ENCODE data around the gene HRK. TPM values are rescaled to one million over a fixed set of nuclear protein-coding genes. Genes with fewer than 3 reads are reported as not detected.

Gene HRK
- total RNA-seq, 2 experiments from 2014 or later: not detected

- H3K9me3 Mint-ChIP-seq: no peaks in the 10 kb centered on the region
These were observed 28.9 kb downstream of the HRK start for GRCh38 chr12:116852303-116852702.

GRCh38 chr12:116849216-116849615, 32.0 kb downstream of the HRK start:
- Mint-ChIP-seq H3K4me3 (no peak overlapping the region), H3K4me1 (peaks cover 3% of the 10 kb centered on the region), H3K27ac (no peak overlapping the region), H3K9me3 (no peaks in the 10 kb centered on the region), H3K27me3 (no peaks in the 10 kb centered on the region), H3K36me3 (peaks cover 6% of the 10 kb centered on the region)
- no peak for ATAC-seq (ENCODE audit: low read depth)
- POLR2A ChIA-PET: no interaction called here
- no peak for DNase-seq

More at GRCh38 chr12:116852303-116852702, 28.9 kb downstream of the HRK start:
- H3K4me1 Mint-ChIP-seq: peaks cover 3% of the 10 kb centered on the region
- no peak overlapping the region for H3K27ac Mint-ChIP-seq
- no peak overlapping the region for H3K4me3 Mint-ChIP-seq
- no peak for ATAC-seq (ENCODE audit: low read depth)
- POLR2A ChIA-PET: no interaction called here
- H3K36me3 Mint-ChIP-seq: peaks cover 6% of the 10 kb centered on the region
- DNase-seq: no peak
- H3K27me3 Mint-ChIP-seq: peaks cover under 1% of the 10 kb centered on the region

DNA sequence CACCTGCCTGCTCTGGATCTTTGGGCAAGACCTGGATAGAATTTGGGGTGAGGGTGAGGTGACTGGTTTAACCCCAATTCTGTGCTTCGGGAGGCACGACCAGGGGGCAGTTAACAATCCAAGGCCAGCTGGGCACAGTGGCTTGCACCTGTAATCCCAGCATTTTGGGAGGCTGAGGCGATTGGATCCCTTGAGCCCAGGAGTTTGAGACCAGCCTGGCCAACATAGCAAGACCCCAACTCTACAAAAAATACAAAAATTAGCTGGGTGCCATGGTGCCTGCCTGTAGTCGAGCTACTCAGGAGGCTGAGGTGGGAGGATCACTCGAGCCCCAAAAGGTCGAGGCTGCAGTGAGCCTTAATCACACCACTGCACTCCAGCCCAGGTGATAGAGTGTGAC, 38.2 kb downstream of the HRK start:
- Mint-ChIP-seq H3K36me3 (peaks cover 6% of the 10 kb centered on the region), H3K4me3 (no peak overlapping the region), H3K9me3 (peaks cover 1% of the 10 kb centered on the region), H3K4me1 (no peaks in the 10 kb centered on the region), H3K27me3 (no peaks in the 10 kb centered on the region), H3K27ac (no peak overlapping the region)
- POLR2A ChIA-PET: no interaction called here
- ATAC-seq (ENCODE audit: low read depth) (no peak), DNase-seq (no peak)

GRCh38 chr12:116839287-116839830, 41.9 kb downstream of the HRK start:
- no peaks in the 10 kb centered on the region for H3K4me1 Mint-ChIP-seq
- H3K4me3 Mint-ChIP-seq: no peak overlapping the region
- no peak for DNase-seq
- no peaks in the 10 kb centered on the region for H3K27me3 Mint-ChIP-seq
- no peak for ATAC-seq (ENCODE audit: low read depth)
- peaks cover 14% of the 10 kb centered on the region for H3K36me3 Mint-ChIP-seq
- H3K27ac Mint-ChIP-seq: no peak overlapping the region
- H3K9me3 Mint-ChIP-seq: peaks cover 1% of the 10 kb centered on the region
- POLR2A ChIA-PET: no interaction called here

DNA sequence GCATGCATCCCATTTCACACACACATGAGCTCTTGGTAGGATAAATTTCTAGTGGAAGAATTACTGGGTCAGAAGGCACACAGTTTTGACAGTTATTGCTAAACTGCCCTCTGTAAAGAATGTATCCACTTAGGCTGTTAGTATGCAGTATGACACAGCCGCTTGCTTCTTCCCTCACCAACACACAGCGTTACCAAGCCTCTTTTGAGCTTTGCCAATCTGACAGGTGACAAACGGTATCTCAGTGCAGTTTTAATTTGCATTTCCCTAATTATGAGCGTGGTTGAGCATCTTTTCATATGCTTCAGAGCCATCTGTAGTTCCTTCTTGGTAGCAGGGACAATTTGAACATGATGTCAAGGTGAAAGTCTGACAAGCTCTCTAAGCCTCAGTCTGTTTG, 42.9 kb downstream of the HRK start:
- Mint-ChIP-seq H3K36me3 (peaks cover 15% of the 10 kb centered on the region), H3K4me3 (no peak overlapping the region), H3K27me3 (no peaks in the 10 kb centered on the region), H3K4me1 (no peaks in the 10 kb centered on the region), H3K9me3 (peaks cover 1% of the 10 kb centered on the region), H3K27ac (no peak overlapping the region)
- ATAC-seq (ENCODE audit: low read depth): no peak
- POLR2A ChIA-PET: no interaction called here
- no peak for DNase-seq

- H3K4me3 Mint-ChIP-seq: no peak overlapping the region
- H3K27ac Mint-ChIP-seq: no peak overlapping the region
- DNase-seq (no peak), ATAC-seq (ENCODE audit: low read depth) (no peak)
- no peaks in the 10 kb centered on the region for H3K27me3 Mint-ChIP-seq
- POLR2A ChIA-PET: no interaction called here
- peaks cover 1% of the 10 kb centered on the region for H3K9me3 Mint-ChIP-seq
- peaks cover 15% of the 10 kb centered on the region for H3K36me3 Mint-ChIP-seq
- no peaks in the 10 kb centered on the region for H3K4me1 Mint-ChIP-seq
These were observed 44.1 kb downstream of the HRK start for GRCh38 chr12:116837097-116837496.

DNA sequence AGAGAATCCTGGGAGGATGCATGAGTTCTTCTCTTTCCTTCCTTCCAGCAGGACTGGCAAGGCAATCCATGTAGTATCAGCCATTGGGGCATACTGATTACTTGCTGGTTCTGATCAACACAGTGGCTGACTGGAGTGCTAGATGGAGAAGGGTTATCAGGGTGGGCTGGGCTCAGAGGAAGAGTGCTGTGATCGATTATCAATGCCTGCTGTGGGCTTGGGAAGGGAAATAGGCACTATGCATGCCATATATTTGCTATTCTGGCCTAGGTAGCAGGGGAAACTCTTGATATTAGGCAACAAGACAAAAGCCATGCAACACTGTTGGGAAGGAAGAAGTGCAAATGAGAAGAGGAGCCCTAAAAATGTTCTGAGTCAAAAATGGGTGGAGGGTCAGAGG, 45.8 kb downstream of the HRK start:
- H3K4me3 Mint-ChIP-seq: no peak overlapping the region
- H3K4me1 Mint-ChIP-seq: no peaks in the 10 kb centered on the region
- peaks cover 15% of the 10 kb centered on the region for H3K36me3 Mint-ChIP-seq
- no peak overlapping the region for H3K27ac Mint-ChIP-seq
- peaks cover 1% of the 10 kb centered on the region for H3K9me3 Mint-ChIP-seq
- POLR2A ChIA-PET: no interaction called here
- ATAC-seq (ENCODE audit: low read depth) (no peak), DNase-seq (no peak)
- H3K27me3 Mint-ChIP-seq: no peaks in the 10 kb centered on the region

DNA sequence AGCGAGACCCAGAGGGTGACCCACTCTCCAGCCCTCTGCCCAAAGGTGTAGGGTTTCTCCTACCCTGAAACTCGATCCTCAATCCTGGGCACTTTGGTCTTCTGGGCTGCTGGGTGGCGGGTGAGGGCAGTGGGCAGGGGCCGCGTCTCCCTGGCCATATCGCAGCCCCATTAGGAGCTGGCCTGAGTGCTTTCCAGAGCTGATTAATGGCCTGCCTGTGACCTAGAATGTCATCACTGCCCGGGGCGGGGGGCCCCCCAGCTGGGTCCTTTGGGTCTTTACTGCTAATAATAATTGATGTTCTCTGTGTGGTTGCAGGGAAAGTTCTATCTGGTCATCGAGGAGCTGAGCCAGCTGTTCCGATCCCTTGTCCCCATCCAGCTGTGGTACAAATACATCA, 47.8 kb downstream of the HRK start:
- Mint-ChIP-seq H3K9me3 (no peaks in the 10 kb centered on the region), H3K27ac (no peak overlapping the region), H3K27me3 (no peaks in the 10 kb centered on the region), H3K4me1 (no peaks in the 10 kb centered on the region), H3K36me3 (peaks cover 16% of the 10 kb centered on the region), H3K4me3 (no peak overlapping the region)
- ATAC-seq (ENCODE audit: low read depth) (no peak), DNase-seq (no peak)
- POLR2A ChIA-PET: interaction anchor here (0.6 kb wide), 1 partner anchor 52 kb away, joined by 4 read pairs; no protein-coding TSS in a partner anchor

DNA sequence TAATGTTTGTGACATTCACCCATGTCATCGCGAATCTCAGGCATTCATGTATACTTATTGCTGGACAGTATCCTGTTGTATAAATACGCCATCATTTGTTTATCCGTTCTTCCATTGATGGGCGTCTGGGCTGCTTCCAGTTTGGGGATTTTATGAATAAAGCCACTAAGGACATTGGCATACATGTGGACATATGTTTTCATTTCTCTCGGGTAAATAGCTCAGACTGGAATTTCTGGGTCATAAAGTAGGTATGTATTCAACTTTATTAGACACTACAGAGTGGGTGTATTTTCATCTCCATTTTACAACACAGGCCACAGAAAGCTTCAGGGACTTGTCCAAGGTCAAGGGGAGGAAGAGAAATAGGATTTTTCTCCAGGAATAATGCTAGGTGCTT, 48.9 kb downstream of the HRK start:
- Mint-ChIP-seq H3K4me1 (no peaks in the 10 kb centered on the region), H3K4me3 (no peak overlapping the region), H3K9me3 (no peaks in the 10 kb centered on the region), H3K36me3 (peaks cover 16% of the 10 kb centered on the region), H3K27ac (no peak overlapping the region), H3K27me3 (no peaks in the 10 kb centered on the region)
- ATAC-seq (ENCODE audit: low read depth) (no peak), DNase-seq (no peak)
- POLR2A ChIA-PET: no interaction called here

DNA sequence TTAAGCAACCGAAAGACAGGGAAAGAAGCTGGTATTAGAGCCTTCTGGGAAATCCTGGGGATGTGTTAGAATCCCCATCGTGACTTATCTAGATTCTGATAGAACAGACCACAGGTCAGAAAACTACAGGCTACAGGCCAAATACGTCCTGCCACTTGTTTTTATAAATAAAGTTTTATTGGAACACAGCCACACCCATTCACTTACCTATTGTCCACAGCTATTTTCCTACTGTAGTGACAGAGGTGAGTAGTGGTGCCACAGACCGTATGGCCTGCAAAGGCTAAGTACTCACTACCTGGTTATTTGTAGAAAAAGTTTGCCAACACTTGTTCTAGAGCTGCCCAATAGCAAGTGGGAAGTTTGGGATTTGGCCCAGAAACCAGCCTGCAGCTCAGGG, 53.8 kb downstream of the HRK start:
- DNase-seq (no peak), ATAC-seq (ENCODE audit: low read depth) (no peak)
- no peak overlapping the region for H3K27ac Mint-ChIP-seq
- peaks cover 7% of the 10 kb centered on the region for H3K36me3 Mint-ChIP-seq
- no peak overlapping the region for H3K4me3 Mint-ChIP-seq
- H3K4me1 Mint-ChIP-seq: no peaks in the 10 kb centered on the region
- POLR2A ChIA-PET: no interaction called here
- no peaks in the 10 kb centered on the region for H3K27me3 Mint-ChIP-seq
- H3K9me3 Mint-ChIP-seq: no peaks in the 10 kb centered on the region

DNA sequence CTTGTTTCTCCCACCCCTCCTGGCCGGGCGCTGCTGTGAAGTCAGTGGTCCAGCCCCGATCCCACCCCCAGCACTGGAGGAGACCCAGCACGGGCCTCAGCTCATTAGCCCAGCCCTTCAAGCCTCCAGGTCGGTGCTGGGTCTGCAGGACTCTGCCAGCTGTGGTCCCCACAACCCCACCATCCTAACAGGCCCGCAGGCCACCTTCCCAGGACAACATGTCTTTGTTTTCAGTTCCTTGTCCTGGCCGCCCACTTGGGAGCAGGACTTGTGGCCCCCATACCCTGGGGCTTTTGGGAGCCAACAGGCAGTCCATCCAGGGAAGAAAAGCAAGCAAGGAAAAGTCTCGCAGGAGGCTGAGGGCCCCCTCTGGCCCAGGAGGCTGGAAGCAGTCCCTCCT, 60.0 kb downstream of the HRK start:
- Mint-ChIP-seq H3K27ac (no peak overlapping the region), H3K9me3 (no peaks in the 10 kb centered on the region), H3K4me3 (no peak overlapping the region), H3K36me3 (no peaks in the 10 kb centered on the region), H3K4me1 (peaks cover 9% of the 10 kb centered on the region), H3K27me3 (no peaks in the 10 kb centered on the region)
- POLR2A ChIA-PET: interaction anchor here (0.6 kb wide), 1 partner anchor 288 kb away, joined by 3 read pairs; no protein-coding TSS in a partner anchor
- no peak for DNase-seq
- ATAC-seq (ENCODE audit: low read depth): no peak

GRCh38 chr12:116820064-116820656, 61.1 kb downstream of the HRK start:
- Mint-ChIP-seq H3K4me3 (peak overlapping the region; percentile 31), H3K27ac (peak overlapping the region; percentile 10), H3K4me1 (peaks cover 9% of the 10 kb centered on the region), H3K9me3 (no peaks in the 10 kb centered on the region), H3K27me3 (no peaks in the 10 kb centered on the region), H3K36me3 (no peaks in the 10 kb centered on the region)
- POLR2A ChIA-PET: interaction anchor here (0.6 kb wide), 1 partner anchor 30 kb away, joined by 9 read pairs; no protein-coding TSS in a partner anchor
- no peak for DNase-seq
- ATAC-seq (ENCODE audit: low read depth): no peak

- H3K4me3 Mint-ChIP-seq: peak overlapping the region; percentile 94
- H3K4me1 Mint-ChIP-seq: peaks cover 9% of the 10 kb centered on the region
- H3K36me3 Mint-ChIP-seq: no peaks in the 10 kb centered on the region
- no peaks in the 10 kb centered on the region for H3K9me3 Mint-ChIP-seq
- H3K27ac Mint-ChIP-seq: peak overlapping the region; percentile 97
- ATAC-seq (ENCODE audit: low read depth): peak; percentile 95
- POLR2A ChIA-PET: interaction anchor here (0.6 to 1.5 kb wide), 4 partner anchors 27 to 147 kb away, joined by 3 to 4 read pairs (median 3); partner anchors contain the start of genes RNFT2 and SPRING1
- no peaks in the 10 kb centered on the region for H3K27me3 Mint-ChIP-seq
- DNase-seq: peak; percentile 95
These were observed 62.1 kb downstream of the HRK start for GRCh38 chr12:116818948-116819832.

Measured in activated naive CD8-positive, alpha-beta T cell treated with anti-CD3 and anti-CD28 coated beads, Interleukin-2, amount 10 ng/mL, durations not matched to agents 7 days and 5 days (primary cell).